PC-3 (cell line): Measurements from ENCODE around the gene NKD1. TPM values are rescaled to one million over a fixed set of nuclear protein-coding genes. Genes with fewer than 3 reads are reported as not detected.

Experiments used
- ATAC-seq: fragments of 200-7000 bp; cut with Tn5 transposase; 2 replicates; pipeline ENCODE4 v1.9.1; 2020; ENCODE audit warnings: mild to moderate bottlenecking, moderate library complexity
- BruUV-seq: library from RNA; stranded (reverse); fragments of 400-500 nt; replicated peaks from 2 replicates; lab custom pipeline; 2021; lab: Mats Ljungman, UMichigan
- CTCF ChIA-PET: fragments of 300-600 bp; sonication (Branson Sonifier 250); formaldehyde crosslinking; loops from one replicate; lab custom pipeline; 2022; ENCODE audit warnings: antibody characterized with exemption; lab: Charles Lee
- POLR2A ChIA-PET: fragments of 300-600 bp; sonication (Branson Sonifier 250); formaldehyde crosslinking; loops from one replicate; lab custom pipeline; 2022; ENCODE audit warnings: antibody characterized with exemption; ENCODE audit not compliant: unreplicated experiment; lab: Charles Lee
- DNase-seq: peaks from one replicate; pipeline ENCODE4 v3.0.0-alpha.2; 2015
- H2AFZ ChIP-seq: fragments of 300-600 bp; sonication (generic); 2 replicates; pipeline ENCODE4 v1.6.0; 2016; ENCODE audit warnings: antibody characterized with exemption, low read length
- H3F3A ChIP-seq: fragments of 300-600 bp; sonication (generic); one replicate; pipeline ENCODE4 v1.6.0; 2017; ENCODE audit warnings: antibody characterized with exemption, low read length, control low read depth, mild to moderate bottlenecking; ENCODE audit not compliant: unreplicated experiment
- H3K27ac ChIP-seq: fragments of 300-600 bp; sonication (generic); 2 replicates; pipeline ENCODE4 v1.5.1; 2016; ENCODE audit warnings: mild to moderate bottlenecking, low read length
- H3K27me3 ChIP-seq: fragments of 300-600 bp; sonication (generic); 2 replicates; pipeline ENCODE4 v1.6.1; 2016; ENCODE audit warnings: low read length, mixed read lengths
- H3K36me3 ChIP-seq: fragments of 300-600 bp; sonication (generic); 2 replicates; pipeline ENCODE4 v1.6.1; 2016; ENCODE audit warnings: low read depth, mixed run types, low read length, mixed read lengths
- H3K4me1 ChIP-seq: fragments of 300-600 bp; sonication (generic); 2 replicates; pipeline ENCODE4 v1.5.1; 2016; ENCODE audit warnings: low read length; ENCODE audit not compliant: insufficient read depth
- H3K4me2 ChIP-seq: fragments of 300-600 bp; sonication (generic); 2 replicates; pipeline ENCODE4 v1.6.0; 2016; ENCODE audit warnings: low read length
- H3K4me3 ChIP-seq: fragments of 300-600 bp; sonication (generic); 2 replicates; pipeline ENCODE4 v1.5.1; 2016; ENCODE audit warnings: mild to moderate bottlenecking, low read length, mixed read lengths
- H3K79me2 ChIP-seq: fragments of 300-600 bp; sonication (generic); 2 replicates; pipeline ENCODE4 v1.6.1; 2017; ENCODE audit warnings: low read length, mixed read lengths
- H3K9ac ChIP-seq: fragments of 300-600 bp; sonication (generic); 2 replicates; pipeline ENCODE4 v1.6.0; 2016; ENCODE audit warnings: mild to moderate bottlenecking, low read length
- H3K9me2 ChIP-seq: fragments of 300-600 bp; sonication (generic); replicated peaks from 2 replicates; pipeline ENCODE4 v1.6.1; 2016; ENCODE audit warnings: mixed run types, low read length, mixed read lengths
- H3K9me3 ChIP-seq: fragments of 300-600 bp; sonication (generic); 2 replicates; pipeline ENCODE4 v1.6.1; 2016; ENCODE audit warnings: low read length, mixed read lengths
- H4K20me1 ChIP-seq: fragments of 300-600 bp; sonication (generic); 2 replicates; pipeline ENCODE4 v1.6.1; 2016; ENCODE audit warnings: low read length, mixed read lengths
- CTCF ChIP-seq: fragments of 300-600 bp; sonication (generic); conservative IDR thresholded peaks from 2 replicates; pipeline ENCODE4 v1.5.1; 2017; ENCODE audit warnings: antibody characterized with exemption, low read depth, mild to moderate bottlenecking, low read length
- EZH2 ChIP-seq: fragments of 300-600 bp; sonication (generic); IDR thresholded peaks from one replicate; pipeline ENCODE4 v1.6.1; 2017; ENCODE audit warnings: antibody characterized with exemption, mild to moderate bottlenecking, low read length; ENCODE audit not compliant: unreplicated experiment
- EZH2phosphoT487 ChIP-seq: fragments of 300-600 bp; sonication (generic); IDR thresholded peaks from 2 replicates; pipeline ENCODE4 v1.6.1; 2018; ENCODE audit warnings: mild to moderate bottlenecking, antibody characterized with exemption, low read length, borderline replicate concordance
- intact Hi-C: fragments of 100-400 bp; cut with micrococcal nuclease; formaldehyde crosslinking; loops from 2 replicates; pipeline ENCODE4 v1.9.0; 2023
- total RNA-seq: library from RNA; depleted of rRNA; stranded (reverse); fragments of >200 nt; gene quantifications from 2 replicates; pipeline ENCODE4 v1.2.3, GENCODE V29; 2014

Gene NKD1
- total RNA-seq, 1 experiment from 2014 or later, result 0.07 TPM

GRCh38 chr16:50555952-50556673, 7.9 kb downstream of the NKD1 start:
- no peak overlapping the region for H3K27ac ChIP-seq
- no TSS peak for BruUV-seq
- no peak overlapping the region for H3K4me2 ChIP-seq
- no peak overlapping the region for H3K9ac ChIP-seq
- no peaks in the 10 kb centered on the region for H3K36me3 ChIP-seq
- H3K9me2 ChIP-seq, result no peaks in the 10 kb centered on the region
- no peaks in the 10 kb centered on the region for H3K79me2 ChIP-seq
- no peaks in the 10 kb centered on the region for H3F3A ChIP-seq
- no peaks in the 10 kb centered on the region for H3K4me1 ChIP-seq
- no peaks in the 10 kb centered on the region for H4K20me1 ChIP-seq
- H3K9me3 ChIP-seq, result no peaks in the 10 kb centered on the region
- DNase-seq (no peak), ATAC-seq (no peak)
- H3K4me3 ChIP-seq, result no peak overlapping the region
- no peaks in the 10 kb centered on the region; the same call in 1 of the 2 replicates for H3K27me3 ChIP-seq
- H2AFZ ChIP-seq, result no peak overlapping the region
- POLR2A ChIA-PET, result no interaction called here
- TF ChIP-seq EZH2phosphoT487 (no peak), CTCF (no peak), EZH2 (no peak)
- intact Hi-C loops, result no loop called here
- CTCF ChIA-PET, result no interaction called here

DNA sequence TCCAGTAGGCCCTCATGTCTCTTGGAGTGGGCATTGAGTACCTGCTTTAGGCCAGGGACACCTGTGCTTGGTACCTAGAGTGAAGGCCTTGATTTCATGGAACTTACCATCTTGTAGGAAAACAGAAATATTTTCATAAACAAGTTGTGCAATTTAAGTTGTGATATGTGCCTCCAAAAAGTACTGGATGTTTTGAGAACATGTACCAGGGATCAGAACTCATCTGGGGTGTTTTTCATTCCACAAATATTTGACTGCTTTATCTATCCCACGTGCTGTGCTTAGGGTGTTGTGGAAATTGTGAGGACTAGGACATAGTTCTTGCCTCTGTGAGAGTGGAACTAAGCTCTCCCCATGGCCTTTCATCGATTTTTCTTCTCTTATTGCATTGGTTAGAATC, 8.8 kb downstream of the NKD1 start:
- Histone ChIP-seq H4K20me1 (no peaks in the 10 kb centered on the region), H3K9me3 (no peaks in the 10 kb centered on the region), H3K36me3 (no peaks in the 10 kb centered on the region), H3K4me3 (no peak overlapping the region), H3F3A (no peaks in the 10 kb centered on the region), H3K27ac (no peak overlapping the region), H2AFZ (no peak overlapping the region), H3K4me2 (no peak overlapping the region), H3K79me2 (no peaks in the 10 kb centered on the region), H3K4me1 (no peaks in the 10 kb centered on the region), H3K27me3 (no peaks in the 10 kb centered on the region; the same call in 1 of the 2 replicates), H3K9ac (no peak overlapping the region), H3K9me2 (no peaks in the 10 kb centered on the region)
- TF ChIP-seq EZH2 (no peak), EZH2phosphoT487 (no peak), CTCF (no peak)
- ATAC-seq, result no peak
- intact Hi-C loops, result no loop called here
- CTCF ChIA-PET, result no interaction called here
- no TSS peak for BruUV-seq
- DNase-seq, result no peak
- POLR2A ChIA-PET, result no interaction called here

GRCh38 chr16:50558913-50559312, 10.7 kb downstream of the NKD1 start:
- Histone ChIP-seq H3K36me3 (no peaks in the 10 kb centered on the region), H3K27ac (no peak overlapping the region), H3K4me3 (no peak overlapping the region), H3F3A (no peaks in the 10 kb centered on the region), H3K9me3 (no peaks in the 10 kb centered on the region), H3K4me1 (no peaks in the 10 kb centered on the region), H3K27me3 (no peaks in the 10 kb centered on the region), H2AFZ (no peak overlapping the region), H3K79me2 (no peaks in the 10 kb centered on the region), H3K9ac (no peak overlapping the region), H3K9me2 (no peaks in the 10 kb centered on the region), H4K20me1 (no peaks in the 10 kb centered on the region), H3K4me2 (no peak overlapping the region)
- CTCF ChIA-PET, result interaction anchor here (0.5 kb wide), 1 partner anchor 186 kb away, joined by 7 read pairs; no protein-coding TSS in a partner anchor
- ATAC-seq (no peak), DNase-seq (no peak)
- TF ChIP-seq EZH2, result no peak
- no peak for TF ChIP-seq CTCF
- no peak for TF ChIP-seq EZH2phosphoT487
- BruUV-seq, result no TSS peak
- POLR2A ChIA-PET, result no interaction called here
- intact Hi-C loops, result no loop called here
